ENCODE data around the gene IL6R.

Gene IL6R

GRCh38 chr1:154406572-154406879, 1.4 kb downstream of the IL6R start:
- DNase-seq (ENCODE audit: low read depth, low spot score), result no peak
- H3K4me3 ChIP-seq (ENCODE audit: low read depth, low read length), result peak overlapping the region; percentile 52
- in situ Hi-C loops (cut with HindIII; ENCODE audit: low sequenced_read_pairs), result loop anchor here (10.0 kb wide), 1 partner anchor 72 kb away; no protein-coding TSS in a partner anchor
- no peak for TF ChIP-seq CTCF (IDR thresholded peaks at IDR 0.05; ENCODE audit: low read depth, low read length)

- no peak for DNase-seq (ENCODE audit: low read depth, low spot score)
- H3K4me3 ChIP-seq (ENCODE audit: low read depth, low read length), result no peak overlapping the region
- TF ChIP-seq CTCF (IDR thresholded peaks at IDR 0.05; ENCODE audit: low read depth, low read length), result no peak
- in situ Hi-C loops (cut with HindIII; ENCODE audit: low sequenced_read_pairs), result loop anchor here (10.0 kb wide), 1 partner anchor 72 kb away; no protein-coding TSS in a partner anchor
Measured at GRCh38 chr1:154406886-154407197, 1.7 kb downstream of the IL6R start.

- no peak for DNase-seq (ENCODE audit: low read depth, low spot score)
- H3K4me3 ChIP-seq (ENCODE audit: low read depth, low read length), result no peak overlapping the region
Measured at GRCh38 chr1:154407198-154408091, 2.3 kb downstream of the IL6R start.

GRCh38 chr1:154408174-154408777, 3.1 kb downstream of the IL6R start:
- no peak for DNase-seq (ENCODE audit: low read depth, low spot score)
- no peak for TF ChIP-seq CTCF (IDR thresholded peaks at IDR 0.05; ENCODE audit: low read depth, low read length)
- H3K4me3 ChIP-seq (ENCODE audit: low read depth, low read length), result no peak overlapping the region
- in situ Hi-C loops (cut with HindIII; ENCODE audit: low sequenced_read_pairs), result loop anchor here (10.0 kb wide), 1 partner anchor 73 kb away; no protein-coding TSS in a partner anchor

More at GRCh38 chr1:154407198-154408091, 2.3 kb downstream of the IL6R start:
- TF ChIP-seq CTCF (IDR thresholded peaks at IDR 0.05; ENCODE audit: low read depth, low read length), result no peak
- in situ Hi-C loops (cut with HindIII; ENCODE audit: low sequenced_read_pairs), result loop anchor here (10.0 kb wide), 1 partner anchor 73 kb away; no protein-coding TSS in a partner anchor

- H3K4me3 ChIP-seq (ENCODE audit: low read depth, low read length), result no peak overlapping the region
- TF ChIP-seq CTCF (IDR thresholded peaks at IDR 0.05; ENCODE audit: low read depth, low read length), result no peak
- no peak for DNase-seq (ENCODE audit: low read depth, low spot score)
- in situ Hi-C loops (cut with HindIII; ENCODE audit: low sequenced_read_pairs), result no loop called here
Measured at GRCh38 chr1:154410185-154410827, 5.2 kb downstream of the IL6R start.

- in situ Hi-C loops (cut with HindIII; ENCODE audit: low sequenced_read_pairs), result no loop called here
- no peak overlapping the region for H3K4me3 ChIP-seq (ENCODE audit: low read depth, low read length)
- no peak for TF ChIP-seq CTCF (IDR thresholded peaks at IDR 0.05; ENCODE audit: low read depth, low read length)
- no peak for DNase-seq (ENCODE audit: low read depth, low spot score)
Measured at GRCh38 chr1:154411525-154411924, 6.4 kb downstream of the IL6R start.

All from astrocyte of the spinal cord (primary cell).